ENCODE measurements around the gene RMND5B. TPM values are rescaled to one million over a fixed set of nuclear protein-coding genes. Genes with fewer than 3 reads are reported as not detected.

The RMND5B gene
- total RNA-seq, 1 experiment from 2014 or later = 48.4 TPM

GRCh38 chr5:178113841-178114324 lies 16.9 kb upstream of the RMND5B start:
- ChIA-PET POLR2A (no interaction called here), CTCF (interaction anchor here (0.7 kb wide), 1 partner anchor 25 kb away, joined by 7 read pairs; no protein-coding TSS in a partner anchor)
- H3K9me3 Mint-ChIP-seq (ENCODE audit: unreplicated experiment) = no peaks in the 10 kb centered on the region
- intact Hi-C loops (cut with micrococcal nuclease; ENCODE audit: unreplicated experiment) = loop anchor here (1.0 to 5.0 kb wide), 3 partner anchors 16 to 38 kb away; partner anchors contain the start of gene NHP2
- no peaks in the 10 kb centered on the region for H3K27me3 ChIP-seq (replicated peaks; ENCODE audit: control insufficient read depth, insufficient read depth, low read length)
- H3K27ac Mint-ChIP-seq (ENCODE audit: unreplicated experiment) = peak overlapping the region; percentile 12
- TF ChIP-seq CTCF (IDR thresholded peaks at IDR 0.05; ENCODE audit: insufficient read depth in 1 of 2, low read depth in 1 of 2, low read length in 1 of 2, severe bottlenecking in 1 of 2, unreplicated experiment in 1 of 2) = no peak
- peak overlapping the region; percentile 89 for H3K4me3 Mint-ChIP-seq (ENCODE audit: unreplicated experiment)
- H3K36me3 Mint-ChIP-seq (ENCODE audit: insufficient read depth, unreplicated experiment) = no peaks in the 10 kb centered on the region
- no peaks in the 10 kb centered on the region for H3K36me3 ChIP-seq (ENCODE audit: control insufficient read depth, insufficient read depth, low read length)
- DNase-seq = peak in 1 of 2 experiments; percentile 32
- no peaks in the 10 kb centered on the region for H3K9me3 ChIP-seq
- peaks cover 12% of the 10 kb centered on the region for H3K4me1 Mint-ChIP-seq (ENCODE audit: low read depth, unreplicated experiment)
- peaks cover 19% of the 10 kb centered on the region for H3K4me1 ChIP-seq
- H3K4me3 ChIP-seq (ENCODE audit: low read depth, low read length) = peak overlapping the region; percentile 74
- TSS peak; percentile 34 for BruUV-seq (replicated peaks)
- peaks cover 5% of the 10 kb centered on the region for H3K27me3 Mint-ChIP-seq (ENCODE audit: insufficient read depth, unreplicated experiment)

GRCh38 chr5:178114325-178115135 lies 16.3 kb upstream of the RMND5B start:
- DNase-seq = no peak
- peaks cover 5% of the 10 kb centered on the region for H3K27me3 Mint-ChIP-seq (ENCODE audit: insufficient read depth, unreplicated experiment)
- no TSS peak for BruUV-seq (replicated peaks)
- ChIA-PET CTCF (interaction anchor here (0.7 kb wide), 1 partner anchor 24 kb away, joined by 7 read pairs; no protein-coding TSS in a partner anchor), POLR2A (no interaction called here)
- no peaks in the 10 kb centered on the region for H3K36me3 Mint-ChIP-seq (ENCODE audit: insufficient read depth, unreplicated experiment)
- H3K4me1 Mint-ChIP-seq (ENCODE audit: low read depth, unreplicated experiment) = peaks cover 12% of the 10 kb centered on the region
- Histone ChIP-seq H3K36me3 (ENCODE audit: control insufficient read depth, insufficient read depth, low read length) (no peaks in the 10 kb centered on the region), H3K9me3 (no peaks in the 10 kb centered on the region), H3K27me3 (replicated peaks; ENCODE audit: control insufficient read depth, insufficient read depth, low read length) (no peaks in the 10 kb centered on the region), H3K4me1 (peaks cover 19% of the 10 kb centered on the region), H3K4me3 (ENCODE audit: low read depth, low read length) (peak overlapping the region; percentile 74)
- H3K4me3 Mint-ChIP-seq (ENCODE audit: unreplicated experiment) = peak overlapping the region; percentile 89
- intact Hi-C loops (cut with micrococcal nuclease; ENCODE audit: unreplicated experiment) = loop anchor here (5.0 kb wide), 2 partner anchors 37 to 38 kb away; partner anchors contain the start of gene NHP2
- H3K27ac Mint-ChIP-seq (ENCODE audit: unreplicated experiment) = peak overlapping the region; percentile 12
- TF ChIP-seq CTCF (IDR thresholded peaks at IDR 0.05; ENCODE audit: insufficient read depth in 1 of 2, low read depth in 1 of 2, low read length in 1 of 2, severe bottlenecking in 1 of 2, unreplicated experiment in 1 of 2) = no peak
- no peaks in the 10 kb centered on the region for H3K9me3 Mint-ChIP-seq (ENCODE audit: unreplicated experiment)

- no peaks in the 10 kb centered on the region for H3K9me3 ChIP-seq
- TF ChIP-seq CTCF (IDR thresholded peaks at IDR 0.05; ENCODE audit: insufficient read depth in 1 of 2, low read depth in 1 of 2, low read length in 1 of 2, severe bottlenecking in 1 of 2, unreplicated experiment in 1 of 2) = no peak
- ChIA-PET CTCF (interaction anchor here (0.6 kb wide), 1 partner anchor 57 kb away, joined by 3 read pairs; no protein-coding TSS in a partner anchor), POLR2A (interaction anchor here (0.8 kb wide), 1 partner anchor 9 kb away, joined by 3 read pairs; no protein-coding TSS in a partner anchor)
- no TSS peak for BruUV-seq (replicated peaks)
- no peaks in the 10 kb centered on the region for H3K9me3 Mint-ChIP-seq (ENCODE audit: unreplicated experiment)
- peaks cover 19% of the 10 kb centered on the region for H3K4me1 ChIP-seq
- H3K36me3 ChIP-seq (ENCODE audit: control insufficient read depth, insufficient read depth, low read length) = no peaks in the 10 kb centered on the region
- H3K27me3 ChIP-seq (replicated peaks; ENCODE audit: control insufficient read depth, insufficient read depth, low read length) = no peaks in the 10 kb centered on the region
- H3K4me3 ChIP-seq (ENCODE audit: low read depth, low read length) = no peak overlapping the region
- H3K4me1 Mint-ChIP-seq (ENCODE audit: low read depth, unreplicated experiment) = peaks cover 12% of the 10 kb centered on the region
- H3K4me3 Mint-ChIP-seq (ENCODE audit: unreplicated experiment) = peak overlapping the region; percentile 89
- intact Hi-C loops (cut with micrococcal nuclease; ENCODE audit: unreplicated experiment) = no loop called here
- no peaks in the 10 kb centered on the region for H3K36me3 Mint-ChIP-seq (ENCODE audit: insufficient read depth, unreplicated experiment)
- no peak overlapping the region for H3K27ac Mint-ChIP-seq (ENCODE audit: unreplicated experiment)
- peaks cover 5% of the 10 kb centered on the region for H3K27me3 Mint-ChIP-seq (ENCODE audit: insufficient read depth, unreplicated experiment)
- DNase-seq = no peak
Observed at GRCh38 chr5:178115136-178115813, 15.5 kb upstream of the RMND5B start.

All from Caco-2 (cell line).